Measurements from ENCODE around the gene LDLRAD4. TPM values are rescaled to one million over a fixed set of nuclear protein-coding genes. Genes with fewer than 3 reads are reported as not detected.
"Not testable (repeated sequence)": the region's sequence is repeated elsewhere in the genome, so short reads cannot be mapped to it uniquely, and the experiment has no call there.

Gene LDLRAD4
- total RNA-seq, 1 donor from 2014 or later: 6.7 TPM

- no peak for DNase-seq (ENCODE audit: low read depth in 2 of 2)
Measured at GRCh38 chr18:13481820-13482617, 263.5 kb downstream of the LDLRAD4 start.

DNA sequence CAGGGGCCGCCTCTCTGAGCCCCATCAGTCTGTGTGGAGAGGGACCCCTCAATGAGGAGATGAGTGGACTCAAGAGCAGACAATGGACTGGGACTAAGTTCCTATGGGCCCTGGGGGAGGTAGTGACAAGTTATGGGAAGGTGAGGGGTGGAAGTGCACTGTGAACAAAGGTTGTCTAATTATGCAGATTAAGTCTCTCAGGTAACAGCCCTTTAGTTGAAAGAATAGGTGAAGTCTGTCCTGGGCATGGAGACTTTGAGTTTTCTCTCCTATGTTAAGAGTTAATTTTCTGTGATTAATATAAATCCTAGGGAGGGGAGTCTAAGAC lies 264.0 kb downstream of the LDLRAD4 start:
- no peak for DNase-seq (ENCODE audit: low read depth in 2 of 2)

DNA sequence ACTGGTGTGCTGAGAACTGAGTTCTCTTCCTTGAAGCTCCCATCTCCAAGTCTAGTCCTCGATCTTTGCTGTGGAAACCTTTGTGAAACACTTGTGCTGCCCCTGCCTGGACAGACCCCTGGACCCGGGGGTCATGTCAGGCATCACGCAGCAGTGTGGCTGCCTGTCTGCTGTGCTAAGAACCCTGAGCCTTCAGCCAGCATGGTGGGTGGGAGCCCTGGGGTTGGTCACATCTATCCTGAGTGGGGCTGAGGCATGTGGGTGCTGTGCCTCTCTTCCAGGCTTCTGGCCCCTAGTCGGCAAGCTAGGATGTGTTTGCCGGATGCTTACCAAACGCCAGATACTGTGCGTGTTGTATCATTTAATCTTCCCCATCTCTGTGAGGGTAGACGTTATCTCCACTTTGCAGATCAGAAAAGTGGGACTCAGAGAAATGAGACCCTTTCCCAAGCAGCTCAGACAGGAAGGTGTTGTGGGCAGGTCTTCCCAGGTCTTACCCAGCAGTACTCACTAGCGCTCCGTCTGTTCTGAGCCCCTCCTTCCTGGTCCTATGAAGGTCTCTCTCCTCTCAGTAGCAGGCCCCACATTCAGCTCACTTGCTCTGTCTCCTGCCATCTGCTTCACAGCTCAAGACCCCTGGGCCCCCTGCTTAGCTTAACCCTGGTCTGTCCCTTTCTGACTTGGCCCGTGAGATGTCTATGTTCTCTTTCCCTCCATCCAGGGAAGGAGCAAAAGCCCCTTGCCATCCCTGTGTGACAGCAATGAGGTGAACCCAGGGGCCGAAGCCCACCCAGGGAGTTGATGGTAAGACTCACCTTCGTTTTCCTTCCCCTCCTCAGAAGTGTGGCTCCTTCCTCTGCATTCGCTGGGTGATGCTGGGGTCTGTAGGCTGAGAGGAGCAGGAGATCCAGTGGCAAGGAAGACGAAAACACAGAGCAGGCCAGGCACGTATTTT lies 265.0 kb downstream of the LDLRAD4 start:
- DNase-seq (ENCODE audit: low read depth in 2 of 2): no peak

DNA sequence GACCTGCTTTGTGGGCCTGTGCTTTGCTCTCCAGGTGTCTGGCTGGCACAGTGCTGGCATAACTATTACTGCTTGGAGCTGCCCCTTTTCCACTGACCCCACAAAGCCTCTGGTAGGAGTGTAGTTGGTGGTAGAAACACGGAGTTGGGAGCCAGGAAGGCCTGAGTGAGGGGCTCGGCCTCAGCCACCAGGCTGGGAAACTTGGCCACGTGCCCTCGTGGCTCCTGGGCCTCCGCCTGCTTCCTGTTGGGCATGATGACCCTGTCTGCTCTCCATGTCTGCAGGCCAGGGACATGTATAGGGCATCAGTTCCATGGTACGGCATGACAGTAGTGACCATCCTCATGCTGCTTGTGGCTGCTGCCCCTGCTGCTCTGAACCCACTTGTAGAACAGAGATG lies 266.6 kb downstream of the LDLRAD4 start:
- DNase-seq (ENCODE audit: low read depth in 2 of 2): peak in 1 of 2 donors; percentile 19

GRCh38 chr18:13485604-13486003 lies 267.0 kb downstream of the LDLRAD4 start:
- no peak for DNase-seq (ENCODE audit: low read depth in 2 of 2)

DNA sequence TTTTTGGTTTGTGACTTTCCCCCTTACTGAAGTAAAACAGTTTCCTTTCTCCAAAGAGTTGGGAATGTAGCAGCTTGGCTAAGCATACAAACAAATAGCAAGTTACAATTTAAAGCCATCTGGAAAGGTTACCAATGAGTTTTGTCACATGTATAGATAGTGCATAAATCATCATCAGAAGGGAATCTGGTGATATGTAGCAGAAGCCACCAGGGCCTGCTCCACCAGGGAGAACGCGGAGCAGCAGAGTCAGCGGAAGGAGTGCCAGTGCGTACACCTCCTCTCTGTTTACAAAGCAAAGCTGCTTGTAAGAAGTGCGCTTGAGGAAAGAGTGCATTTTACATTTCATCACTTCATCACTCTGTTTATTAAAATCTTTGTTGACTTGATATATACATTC lies 267.7 kb downstream of the LDLRAD4 start:
- DNase-seq (ENCODE audit: low read depth in 2 of 2): no peak

- DNase-seq (ENCODE audit: low read depth in 2 of 2): no peak
Measured at GRCh38 chr18:13486686-13487085, 268.1 kb downstream of the LDLRAD4 start.

GRCh38 chr18:13487237-13487636 lies 268.7 kb downstream of the LDLRAD4 start:
- DNase-seq (ENCODE audit: low read depth in 2 of 2): no peak

DNA sequence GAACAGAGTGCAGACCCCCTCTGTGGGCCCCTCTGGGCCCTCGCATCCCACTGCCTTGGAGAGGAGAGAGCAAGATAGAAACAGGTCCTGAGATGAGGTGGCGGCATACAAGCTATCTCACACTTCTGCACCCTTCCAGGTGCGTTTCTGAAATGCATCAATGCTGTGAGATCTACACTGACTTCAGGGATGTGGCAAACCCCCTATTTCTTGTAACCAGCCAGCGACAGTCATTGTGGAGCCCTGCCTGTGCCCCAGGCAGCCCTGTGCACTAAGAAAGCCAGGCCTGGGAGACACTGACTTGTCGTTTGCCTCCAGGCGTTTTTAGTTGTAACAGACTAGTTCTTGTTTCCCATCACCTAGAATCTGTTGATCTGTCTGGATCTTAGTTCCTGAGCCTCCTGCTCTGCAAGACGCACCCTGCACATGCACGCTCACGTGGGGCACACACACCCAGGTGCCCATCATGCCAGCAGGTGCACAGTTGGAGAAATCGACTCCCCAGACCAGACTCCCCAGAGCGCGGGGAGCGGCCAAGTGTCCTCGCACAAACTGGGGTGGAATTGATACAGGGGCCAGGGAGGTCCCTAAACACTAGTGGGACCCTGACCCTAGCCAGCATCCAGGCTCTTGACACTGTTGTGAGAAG lies 269.8 kb downstream of the LDLRAD4 start:
- DNase-seq (ENCODE audit: low read depth in 2 of 2): no peak

DNA sequence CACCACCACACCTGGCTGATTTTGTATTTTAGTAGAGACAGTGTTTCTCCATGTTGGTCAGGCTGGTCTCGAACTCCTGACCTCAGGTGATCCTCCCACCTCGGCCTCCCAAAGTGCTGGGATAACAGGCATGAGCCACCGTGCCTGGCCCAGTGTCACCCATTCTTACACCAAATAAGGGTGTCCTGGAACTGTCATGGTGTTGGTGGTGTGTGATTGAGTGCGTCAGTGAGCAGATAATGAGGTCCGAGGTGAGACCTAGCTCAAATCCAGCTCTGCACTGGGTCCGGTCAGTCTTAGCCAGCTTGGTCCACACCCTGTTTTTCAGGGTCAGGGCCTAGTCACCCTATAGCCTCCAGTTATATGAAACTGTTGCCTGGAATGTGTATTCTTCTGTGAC lies 270.7 kb downstream of the LDLRAD4 start:
- DNase-seq (ENCODE audit: low read depth in 2 of 2): not testable (repeated sequence)

DNA sequence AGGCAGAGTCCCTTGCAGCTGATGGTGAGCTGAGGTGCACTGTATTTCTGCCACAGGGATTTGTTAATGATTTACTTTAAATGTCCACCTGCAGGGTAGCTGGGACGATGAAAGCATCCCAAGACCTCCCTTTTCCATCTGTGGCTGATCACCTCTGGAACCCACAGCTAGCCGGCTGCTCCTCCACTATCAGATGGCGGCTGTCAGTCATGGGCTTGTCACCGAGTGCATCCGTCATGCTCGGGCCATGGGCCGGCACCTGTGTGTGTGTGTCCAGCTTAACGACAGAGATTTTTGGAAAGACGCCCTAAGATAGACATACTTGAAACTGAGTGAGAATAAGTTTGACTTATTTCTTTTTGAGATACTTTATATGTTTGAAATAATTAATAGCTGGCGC lies 272.6 kb downstream of the LDLRAD4 start:
- no peak for DNase-seq (ENCODE audit: low read depth in 2 of 2)

- DNase-seq (ENCODE audit: low read depth in 2 of 2): no peak
Measured at GRCh38 chr18:13492314-13492713, 273.8 kb downstream of the LDLRAD4 start.

DNA sequence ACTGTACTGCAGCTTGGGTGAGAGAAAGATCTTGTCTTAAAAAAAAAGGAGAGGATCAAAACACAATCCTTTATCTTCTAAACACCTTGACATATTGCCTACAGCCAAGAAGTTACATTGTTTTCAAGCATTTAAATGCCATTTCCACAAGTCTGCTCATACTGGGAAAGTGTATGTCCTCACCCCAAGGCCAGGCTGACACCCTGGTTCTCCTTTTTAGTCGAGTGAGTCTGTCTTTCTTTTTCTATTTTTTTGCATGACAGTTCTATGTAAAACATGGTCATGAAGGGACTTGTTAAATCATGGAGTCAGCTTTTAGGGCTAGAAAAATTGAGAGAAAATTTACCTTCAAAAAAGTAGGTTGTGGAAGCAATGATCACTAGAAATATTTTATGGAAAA lies 274.5 kb downstream of the LDLRAD4 start:
- no peak for DNase-seq (ENCODE audit: low read depth in 2 of 2)

- no peak for DNase-seq (ENCODE audit: low read depth in 2 of 2)
Measured at GRCh38 chr18:13493725-13494124, 275.2 kb downstream of the LDLRAD4 start.

- DNase-seq (ENCODE audit: low read depth in 2 of 2): no peak
Measured at GRCh38 chr18:13494871-13495445, 276.4 kb downstream of the LDLRAD4 start.

DNA sequence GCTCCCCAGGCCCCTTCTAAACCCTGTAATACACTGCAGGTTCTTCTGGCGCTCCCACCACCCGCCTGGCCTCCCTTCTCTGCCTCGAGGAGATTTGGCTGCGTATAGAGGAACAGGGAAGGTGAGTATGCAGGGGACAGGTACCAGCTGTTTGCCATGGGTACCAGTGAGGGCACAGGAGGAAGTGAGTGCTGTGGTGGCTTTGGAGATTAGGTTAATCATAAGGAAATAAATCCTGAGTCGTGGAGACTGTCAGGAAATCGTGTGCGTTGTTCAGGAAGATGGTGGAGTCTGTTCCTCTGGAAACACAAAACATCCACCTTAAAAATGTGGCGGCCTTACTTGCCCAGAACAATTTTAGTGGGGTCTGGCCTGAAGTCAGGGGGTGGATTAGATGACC lies 277.4 kb downstream of the LDLRAD4 start:
- peak in 1 of 2 donors; percentile 32 for DNase-seq (ENCODE audit: low read depth in 2 of 2)

DNA sequence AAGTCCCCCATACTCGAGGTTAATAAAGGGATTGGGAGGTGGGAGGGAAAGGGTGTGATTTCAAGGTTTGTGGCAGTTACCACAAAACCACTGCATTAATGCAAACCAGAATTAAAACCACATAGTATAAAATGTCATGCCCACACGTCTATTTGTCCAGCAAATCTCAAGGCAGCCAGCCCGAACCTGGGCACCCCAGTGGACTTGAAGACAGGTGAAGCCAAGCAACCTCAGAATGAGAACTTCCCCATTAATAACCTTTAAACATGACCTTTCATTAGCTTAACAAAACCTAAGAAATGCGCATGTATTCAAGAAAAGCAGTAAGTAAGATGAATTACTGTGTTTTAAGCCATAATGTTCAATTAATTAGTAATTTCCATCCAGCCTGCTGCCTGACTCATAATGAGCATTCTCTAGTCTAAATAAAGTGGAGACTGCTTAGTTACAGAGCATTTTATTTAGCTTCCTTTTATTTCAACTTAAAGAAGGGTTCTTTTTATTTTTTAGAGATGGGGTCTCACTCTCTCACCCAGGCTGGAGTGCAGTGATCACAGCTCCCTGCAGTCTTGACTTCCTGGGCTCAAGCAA lies 278.2 kb downstream of the LDLRAD4 start:
- no peak for DNase-seq (ENCODE audit: low read depth in 2 of 2)

DNA sequence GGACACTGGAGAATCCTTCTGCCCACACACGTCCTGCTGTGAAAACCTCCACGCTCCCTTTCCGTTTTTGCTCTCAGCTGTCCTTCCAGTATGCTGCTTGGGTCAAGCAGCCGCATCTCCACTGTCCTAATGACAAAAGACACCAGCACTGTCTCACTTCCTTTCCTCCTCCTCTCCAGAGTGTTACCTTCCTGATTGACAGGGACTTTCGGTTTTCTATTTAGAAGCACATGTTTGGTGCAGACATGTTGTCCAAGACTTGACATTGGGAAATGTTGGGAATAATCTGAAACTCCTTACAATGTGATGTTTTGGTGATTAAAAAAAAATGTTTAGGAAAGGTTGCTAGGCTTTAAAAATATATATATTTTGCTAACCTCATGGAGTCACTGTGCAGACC lies 281.2 kb downstream of the LDLRAD4 start:
- DNase-seq (ENCODE audit: low read depth in 2 of 2): peak in 1 of 2 donors; percentile 2

- DNase-seq (ENCODE audit: low read depth in 2 of 2): peak; percentile 39 to 84
Measured at GRCh38 chr18:13500227-13500865, 281.8 kb downstream of the LDLRAD4 start.

DNA sequence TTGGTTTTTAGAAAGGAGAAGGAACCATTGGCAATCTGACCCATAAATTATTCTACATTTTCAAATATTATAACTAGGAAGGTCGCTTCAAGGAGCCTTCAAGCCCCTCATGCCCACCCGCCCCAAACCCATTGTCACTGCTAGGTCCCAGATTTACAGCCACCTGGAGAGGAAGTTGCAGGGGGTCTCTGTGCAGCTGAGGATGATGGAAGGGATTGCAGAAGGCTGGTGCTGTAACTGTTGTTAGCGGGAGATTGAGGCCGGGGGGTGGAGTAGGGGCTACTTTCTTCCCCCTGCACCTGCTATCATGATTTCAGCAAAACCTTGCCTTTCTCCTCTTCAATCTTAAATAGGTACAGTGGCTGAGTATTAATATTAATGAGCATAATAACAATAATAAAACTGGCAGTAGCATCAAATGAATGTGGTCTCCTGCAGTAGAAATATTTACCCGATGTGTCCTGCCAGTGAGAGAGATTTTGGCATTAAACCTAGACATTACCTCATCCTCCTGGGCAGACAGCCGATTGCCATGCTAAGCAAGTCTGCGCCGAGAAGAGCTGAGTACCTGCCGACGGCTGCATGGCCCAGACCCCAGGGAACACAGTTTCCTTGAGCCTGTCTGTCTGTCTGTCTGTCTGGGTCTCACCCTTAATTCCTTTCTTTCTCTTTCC lies 282.4 kb downstream of the LDLRAD4 start:
- DNase-seq (ENCODE audit: low read depth in 2 of 2): peak; percentile 85 to 92
